PC-9 (cell line): Measurements from ENCODE around the gene ISM1. TPM values are rescaled to one million over a fixed set of nuclear protein-coding genes. Genes with fewer than 3 reads are reported as not detected.
"Not testable (repeated sequence)": the region's sequence is repeated elsewhere in the genome, so short reads cannot be mapped to it uniquely, and the experiment has no call there.

Experiments used
- BruUV-seq: library from RNA; stranded (reverse); fragments of 400-500 nt; replicated peaks from 2 replicates; lab custom pipeline; 2021; lab: Mats Ljungman, UMichigan
- CTCF ChIA-PET: fragments of 300-600 bp; sonication (Branson Sonifier 250); formaldehyde crosslinking; loops from one replicate; lab custom pipeline; 2022; ENCODE audit warnings: antibody characterized with exemption; lab: Charles Lee
- POLR2A ChIA-PET: fragments of 300-600 bp; sonication (Branson Sonifier 250); formaldehyde crosslinking; loops from one replicate; lab custom pipeline; 2022; ENCODE audit warnings: antibody characterized with exemption; ENCODE audit not compliant: unreplicated experiment; lab: Charles Lee
- DNase-seq, 2 experiments: peaks; one replicate each; pipeline versions ENCODE4 v3.0.0 to v3.0.0-alpha.2; 2015 to 2022; ENCODE audit warnings: mixed read lengths in 1 of 2
- H2AFZ ChIP-seq: fragments of 200-600 bp; sonication (generic); 2 replicates; pipeline ENCODE4 v1.8.1; 2017; ENCODE audit warnings: antibody characterized with exemption
- H3F3A ChIP-seq: fragments of 200-600 bp; sonication (generic); 2 replicates; pipeline ENCODE4 v1.8.1; 2017; ENCODE audit warnings: antibody characterized with exemption, mild to moderate bottlenecking, low read depth; ENCODE audit not compliant: insufficient read depth
- H3K27ac ChIP-seq: fragments of 200-600 bp; sonication (generic); 2 replicates; pipeline ENCODE4 v1.6.1; 2016; ENCODE audit warnings: mixed run types
- H3K27me3 ChIP-seq: fragments of 200-600 bp; sonication (generic); 2 replicates; pipeline ENCODE4 v1.6.1; 2016; ENCODE audit warnings: low read depth, mixed run types; ENCODE audit not compliant: insufficient read depth
- H3K36me3 ChIP-seq: fragments of 200-600 bp; sonication (generic); 2 replicates; pipeline ENCODE4 v1.6.1; 2016; ENCODE audit warnings: low read depth, mixed run types
- H3K4me1 ChIP-seq: fragments of 200-600 bp; sonication (generic); replicated peaks from 2 replicates; pipeline ENCODE4 v1.6.1; 2016; ENCODE audit warnings: mixed run types; ENCODE audit not compliant: insufficient read depth
- H3K4me2 ChIP-seq: fragments of 200-600 bp; sonication (generic); 2 replicates; pipeline ENCODE4 v1.6.1; 2017; ENCODE audit warnings: mixed run types
- H3K4me3 ChIP-seq: fragments of 200-600 bp; sonication (generic); 2 replicates; pipeline ENCODE4 v1.6.1; 2016; ENCODE audit warnings: mixed run types
- H3K79me2 ChIP-seq: fragments of 200-600 bp; sonication (generic); 2 replicates; pipeline ENCODE4 v1.6.1; 2017; ENCODE audit warnings: low read depth, mixed run types
- H3K9me2 ChIP-seq: fragments of 200-600 bp; sonication (generic); 2 replicates; pipeline ENCODE4 v1.8.1; 2017; ENCODE audit warnings: mild to moderate bottlenecking; ENCODE audit not compliant: insufficient read depth
- H3K9me3 ChIP-seq: fragments of 200-600 bp; sonication (generic); 2 replicates; pipeline ENCODE4 v1.8.1; 2016; ENCODE audit warnings: low read depth; ENCODE audit not compliant: insufficient read depth
- H4K20me1 ChIP-seq: fragments of 200-600 bp; sonication (generic); 2 replicates; pipeline ENCODE4 v1.8.1; 2017; ENCODE audit not compliant: insufficient read depth
- EZH2 ChIP-seq: fragments of 200-600 bp; sonication (generic); IDR thresholded peaks from 2 replicates; pipeline ENCODE4 v1.8.0; 2017; ENCODE audit warnings: antibody characterized with exemption, low read depth
- intact Hi-C: fragments of 100-400 bp; cut with micrococcal nuclease; formaldehyde crosslinking; loops from one replicate; pipeline ENCODE4 v1.10.0; 2022; ENCODE audit not compliant: unreplicated experiment
- total RNA-seq: library from RNA; stranded (reverse); gene quantifications from 2 replicates; pipeline ENCODE4 v1.2.3, GENCODE V29; 2021
- TF ChIP-seq, protein P1 (sequence below): fragments of 200-600 bp; sonication (generic); conservative IDR thresholded peaks from 2 replicates; pipeline ENCODE4 v1.6.1; 2017; ENCODE audit warnings: mixed run types, antibody characterized with exemption, mild to moderate bottlenecking, moderate library complexity

ISM1 gene
- total RNA-seq, 1 experiment from 2014 or later = not detected

DNA sequence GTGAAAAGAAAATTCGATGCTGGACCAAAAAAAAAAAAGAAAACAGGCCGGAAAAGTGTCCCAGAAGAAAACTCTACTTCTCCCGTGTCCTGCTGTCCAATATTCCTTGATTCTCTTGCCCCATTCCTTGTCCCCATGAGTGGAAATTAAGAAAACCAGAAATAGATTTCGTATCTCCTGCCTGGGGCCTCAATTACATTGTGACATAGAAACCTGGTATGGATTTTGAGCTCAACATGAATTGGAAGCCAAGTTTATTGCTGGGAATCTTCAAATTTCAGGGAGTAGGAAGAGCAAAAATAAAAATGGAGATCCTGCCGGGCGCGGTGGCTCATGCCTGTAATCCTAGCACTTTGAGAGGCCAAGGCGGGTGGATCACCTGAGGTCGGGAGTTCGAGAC lies 11.9 kb downstream of the ISM1 start:
- BruUV-seq = no TSS peak
- Histone ChIP-seq H3F3A (no peaks in the 10 kb centered on the region), H3K36me3 (no peaks in the 10 kb centered on the region), H3K79me2 (no peaks in the 10 kb centered on the region), H2AFZ (no peak overlapping the region), H3K4me2 (no peak overlapping the region), H3K27me3 (no peaks in the 10 kb centered on the region), H3K4me3 (no peak overlapping the region), H4K20me1 (no peaks in the 10 kb centered on the region), H3K27ac (no peak overlapping the region), H3K9me3 (no peaks in the 10 kb centered on the region), H3K4me1 (0 out of 2 replicates have a peak, but pooled peaks cover 5% of the 10 kb centered on the region), H3K9me2 (no peaks in the 10 kb centered on the region)
- POLR2A ChIA-PET = no interaction called here
- CTCF ChIA-PET = no interaction called here
- DNase-seq = no peak
- intact Hi-C loops = no loop called here
- TF ChIP-seq, protein P1, sequence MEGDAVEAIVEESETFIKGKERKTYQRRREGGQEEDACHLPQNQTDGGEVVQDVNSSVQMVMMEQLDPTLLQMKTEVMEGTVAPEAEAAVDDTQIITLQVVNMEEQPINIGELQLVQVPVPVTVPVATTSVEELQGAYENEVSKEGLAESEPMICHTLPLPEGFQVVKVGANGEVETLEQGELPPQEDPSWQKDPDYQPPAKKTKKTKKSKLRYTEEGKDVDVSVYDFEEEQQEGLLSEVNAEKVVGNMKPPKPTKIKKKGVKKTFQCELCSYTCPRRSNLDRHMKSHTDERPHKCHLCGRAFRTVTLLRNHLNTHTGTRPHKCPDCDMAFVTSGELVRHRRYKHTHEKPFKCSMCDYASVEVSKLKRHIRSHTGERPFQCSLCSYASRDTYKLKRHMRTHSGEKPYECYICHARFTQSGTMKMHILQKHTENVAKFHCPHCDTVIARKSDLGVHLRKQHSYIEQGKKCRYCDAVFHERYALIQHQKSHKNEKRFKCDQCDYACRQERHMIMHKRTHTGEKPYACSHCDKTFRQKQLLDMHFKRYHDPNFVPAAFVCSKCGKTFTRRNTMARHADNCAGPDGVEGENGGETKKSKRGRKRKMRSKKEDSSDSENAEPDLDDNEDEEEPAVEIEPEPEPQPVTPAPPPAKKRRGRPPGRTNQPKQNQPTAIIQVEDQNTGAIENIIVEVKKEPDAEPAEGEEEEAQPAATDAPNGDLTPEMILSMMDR = no peak
- TF ChIP-seq EZH2 = no peak

DNA sequence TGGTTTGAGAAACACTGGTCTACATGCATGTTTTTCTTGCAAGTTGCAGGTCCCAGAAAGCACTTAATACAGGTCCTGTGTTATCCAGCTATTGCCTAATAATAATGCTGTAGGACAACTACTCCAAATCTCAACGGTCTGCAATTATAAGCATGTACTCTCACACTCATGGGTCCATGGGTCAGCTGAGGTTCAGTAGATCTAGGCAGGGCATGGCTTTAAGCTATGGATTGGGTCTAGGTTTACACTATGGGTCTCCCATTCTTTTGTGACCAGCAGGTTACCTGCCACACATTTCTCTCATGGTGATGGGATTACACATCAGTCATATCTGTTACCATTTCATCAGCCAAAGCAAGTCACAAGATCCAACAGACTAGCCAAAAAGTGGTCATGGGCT lies 13.9 kb downstream of the ISM1 start:
- Histone ChIP-seq H3K27ac (no peak overlapping the region), H3K27me3 (no peaks in the 10 kb centered on the region), H3K4me1 (0 out of 2 replicates have a peak, but pooled peaks cover 5% of the 10 kb centered on the region), H4K20me1 (no peaks in the 10 kb centered on the region), H2AFZ (no peak overlapping the region), H3K4me3 (no peak overlapping the region), H3K9me2 (no peaks in the 10 kb centered on the region), H3F3A (no peaks in the 10 kb centered on the region), H3K4me2 (no peak overlapping the region), H3K9me3 (no peaks in the 10 kb centered on the region), H3K79me2 (no peaks in the 10 kb centered on the region), H3K36me3 (no peaks in the 10 kb centered on the region)
- no peak for DNase-seq
- BruUV-seq = no TSS peak
- CTCF ChIA-PET = no interaction called here
- TF ChIP-seq, protein P1 = no peak
- no peak for TF ChIP-seq EZH2
- POLR2A ChIA-PET = no interaction called here
- intact Hi-C loops = no loop called here

DNA sequence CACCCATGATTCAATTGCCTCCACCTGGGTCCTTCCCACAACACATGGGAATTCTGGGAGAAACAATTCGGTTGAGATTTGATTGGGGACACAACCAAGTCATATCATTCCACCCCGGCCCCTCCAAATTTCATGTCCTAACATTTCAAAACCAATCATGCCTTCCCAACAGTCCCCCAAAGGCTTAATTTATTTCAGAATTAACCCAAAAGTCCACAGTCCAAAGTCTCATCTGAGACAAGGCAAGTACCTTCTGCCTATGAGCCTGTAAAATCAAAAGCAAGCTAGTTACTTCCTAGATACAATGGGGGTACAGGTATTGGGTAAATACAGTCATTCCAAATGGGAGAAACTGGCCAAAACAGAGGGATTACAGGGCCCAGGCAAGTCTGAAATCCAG lies 15.3 kb downstream of the ISM1 start:
- POLR2A ChIA-PET, H3K27ac ChIP-seq, DNase-seq: not testable (repeated sequence)

More for the DNA sequence above, 15.3 kb downstream of the ISM1 start:
- intact Hi-C loops, H3K4me3 ChIP-seq, H4K20me1 ChIP-seq, H3K9me2 ChIP-seq, CTCF ChIA-PET, H3K9me3 ChIP-seq, H3F3A ChIP-seq, H3K79me2 ChIP-seq, H3K4me1 ChIP-seq, H3K36me3 ChIP-seq, H2AFZ ChIP-seq, H3K4me2 ChIP-seq, BruUV-seq, H3K27me3 ChIP-seq: not testable (repeated sequence)
